ENCODE results near the gene TAF11L5.
"Not testable (repeated sequence)": the region's sequence is repeated elsewhere in the genome, so short reads cannot be mapped to it uniquely, and the experiment has no call there.

TAF11L5 gene

DNA sequence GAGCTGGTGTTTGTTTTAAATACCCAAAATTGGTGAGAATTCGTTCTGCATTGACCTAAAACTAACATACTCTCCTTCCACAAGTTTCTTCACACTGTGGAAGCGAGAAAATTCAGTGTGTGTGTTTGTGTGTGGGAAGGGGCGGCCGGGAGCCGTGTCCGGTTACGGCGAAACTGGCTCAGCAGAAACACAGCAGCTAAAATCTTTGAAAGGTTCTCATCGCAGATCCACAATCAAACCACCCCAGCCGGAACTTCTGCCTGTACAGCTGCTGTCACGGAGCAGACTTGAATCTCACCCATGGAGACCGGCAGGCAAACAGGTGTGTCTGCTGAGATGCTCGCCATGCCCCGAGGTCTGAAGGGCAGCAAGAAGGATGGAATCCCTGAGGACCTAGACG, at the start of gene TAF11L5:
Gene TAF11L5, plus strand, starts transcription at position 301 of the 400 bp plus-strand sequence.
- not testable (repeated sequence) for DNase-seq (ENCODE audit: low read depth in 2 of 3, low spot score in 2 of 3)

DNA sequence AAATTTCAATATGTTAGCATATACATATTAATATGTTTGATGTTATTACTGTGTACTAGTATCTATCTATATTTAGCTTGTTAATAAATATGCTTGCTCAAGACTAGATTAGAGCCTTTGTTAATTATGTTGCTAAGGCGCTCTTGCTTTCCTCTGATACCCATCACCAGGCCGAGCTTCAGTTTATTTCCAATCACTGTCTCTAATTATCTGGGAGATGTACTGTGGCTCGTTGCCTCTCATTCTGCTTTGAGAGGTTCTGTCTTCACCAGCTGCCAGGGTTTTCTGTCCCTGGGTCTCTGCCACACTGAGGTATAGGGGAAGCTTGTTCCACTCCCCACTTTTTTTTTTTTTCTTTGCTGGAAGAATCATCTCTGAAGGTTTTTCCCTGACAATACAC, 48.0 kb upstream of the TAF11L5 start:
- no peak for DNase-seq (ENCODE audit: low read depth in 2 of 3, low spot score in 2 of 3)

DNA sequence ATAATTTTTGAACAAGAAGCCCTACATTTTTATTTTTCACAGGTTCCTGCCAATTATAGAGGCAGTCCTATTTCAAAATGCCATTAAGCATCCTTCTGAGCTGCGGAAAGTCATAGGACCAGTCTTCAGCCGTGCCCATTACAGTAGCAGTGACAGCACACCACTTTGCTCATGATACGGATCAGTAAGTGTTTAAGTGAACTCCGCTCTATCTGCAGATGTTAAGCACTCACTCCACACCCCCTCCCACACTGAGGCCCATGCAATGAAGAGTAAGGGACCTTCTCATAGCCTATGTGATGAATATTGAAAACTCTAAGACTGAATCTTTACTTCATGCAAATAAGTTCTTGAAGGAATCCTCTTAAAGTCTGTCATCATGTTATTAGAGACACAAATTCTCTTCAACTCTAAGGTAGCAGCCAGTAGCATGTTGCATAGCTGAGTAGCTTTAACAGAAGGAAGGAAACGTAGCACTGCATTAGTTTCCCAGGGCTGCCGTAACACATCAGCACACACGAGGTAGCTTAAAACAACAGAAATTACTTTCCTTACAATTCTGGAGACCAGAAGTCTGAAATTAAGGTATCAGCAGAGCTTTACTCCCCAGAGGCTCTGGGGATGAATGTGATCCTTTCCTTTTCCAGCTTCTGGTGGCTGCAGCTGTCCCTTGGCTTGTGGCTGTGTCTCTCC, 47.3 kb upstream of the TAF11L5 start:
- DNase-seq (ENCODE audit: low read depth in 2 of 3, low spot score in 2 of 3) = no peak

DNA sequence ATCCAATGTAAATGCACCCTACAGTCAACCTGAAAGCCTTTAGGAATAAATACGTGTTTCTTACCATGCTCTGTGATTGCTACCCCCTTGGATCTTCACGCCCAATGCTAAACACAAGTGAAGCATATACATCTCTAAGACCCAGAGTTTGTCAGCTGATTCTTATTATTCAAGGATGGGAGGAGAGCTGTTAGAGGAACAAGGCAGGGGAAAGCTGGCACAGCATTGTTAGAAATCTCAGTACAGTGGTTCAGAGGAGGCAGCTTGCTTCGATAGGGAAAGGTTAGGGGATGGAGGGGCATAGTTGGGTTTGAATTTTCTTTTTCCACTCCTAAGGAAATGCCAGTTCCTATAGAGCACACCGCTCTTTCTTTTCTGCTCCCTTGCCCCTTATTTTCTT, 43.7 kb upstream of the TAF11L5 start:
- DNase-seq (ENCODE audit: low read depth in 2 of 3, low spot score in 2 of 3) = no peak

- no peak for DNase-seq (ENCODE audit: low read depth in 2 of 3, low spot score in 2 of 3)
These were observed 42.2 kb upstream of the TAF11L5 start for GRCh38 chr5:17482790-17483189.

DNA sequence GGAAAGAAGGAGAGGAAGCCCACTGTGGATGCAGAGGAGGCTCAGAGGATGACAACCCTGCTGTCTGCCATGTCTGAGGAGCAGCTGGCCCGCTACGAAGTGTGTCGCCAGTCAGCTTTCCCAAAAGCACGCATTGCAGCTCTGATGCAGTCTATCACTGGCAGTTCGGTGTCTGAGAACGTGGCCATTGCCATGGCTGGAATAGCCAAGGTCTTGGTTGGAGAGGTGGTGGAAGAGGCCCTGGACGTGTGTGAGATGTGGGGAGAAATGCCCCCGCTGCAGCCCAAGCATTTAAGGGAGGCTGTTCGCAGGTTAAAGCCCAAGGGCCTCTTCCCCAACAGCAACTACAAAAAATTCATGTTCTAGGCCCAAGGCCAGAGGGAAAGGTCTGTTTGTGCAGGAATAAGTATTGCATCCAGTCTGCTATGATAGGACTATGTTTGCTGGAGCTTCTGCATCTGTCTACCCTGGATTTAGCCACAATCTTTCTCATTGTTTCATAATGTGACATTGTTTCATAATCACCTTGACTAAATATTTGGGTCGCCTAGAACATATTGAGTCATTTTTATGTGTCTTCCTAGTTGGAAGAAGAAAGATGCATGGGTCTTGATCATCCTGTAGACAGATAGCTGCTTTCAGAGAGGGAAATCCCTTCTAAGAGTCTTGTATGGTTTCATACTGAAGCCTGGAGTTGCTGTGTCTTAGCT, 38.4 kb upstream of the TAF11L5 start:
- not testable (repeated sequence) for DNase-seq (ENCODE audit: low read depth in 2 of 3, low spot score in 2 of 3)

DNA sequence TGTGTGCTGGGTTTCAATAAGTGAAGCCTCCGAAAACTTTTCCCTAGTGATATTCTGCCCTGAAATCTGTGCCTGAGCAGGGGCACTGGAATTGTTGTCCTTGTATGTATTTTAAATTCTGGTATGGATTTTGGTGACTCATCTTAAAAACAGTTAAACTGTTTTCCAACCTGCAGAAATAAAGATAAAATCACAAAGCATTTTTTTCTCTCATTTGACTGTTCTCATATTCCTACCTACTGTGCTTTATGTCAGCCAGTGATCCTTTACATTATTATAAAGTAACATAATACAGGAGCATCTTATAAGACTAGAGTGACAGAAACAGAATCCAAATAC, 37.9 kb upstream of the TAF11L5 start:
- DNase-seq (ENCODE audit: low read depth in 2 of 3, low spot score in 2 of 3) = no peak

GRCh38 chr5:17491257-17491656, 33.8 kb upstream of the TAF11L5 start:
- DNase-seq (ENCODE audit: low read depth in 2 of 3, low spot score in 2 of 3) = not testable (repeated sequence)

- DNase-seq (ENCODE audit: low read depth in 2 of 3, low spot score in 2 of 3) = no peak
These were observed 32.3 kb upstream of the TAF11L5 start for GRCh38 chr5:17492770-17493169.

DNA sequence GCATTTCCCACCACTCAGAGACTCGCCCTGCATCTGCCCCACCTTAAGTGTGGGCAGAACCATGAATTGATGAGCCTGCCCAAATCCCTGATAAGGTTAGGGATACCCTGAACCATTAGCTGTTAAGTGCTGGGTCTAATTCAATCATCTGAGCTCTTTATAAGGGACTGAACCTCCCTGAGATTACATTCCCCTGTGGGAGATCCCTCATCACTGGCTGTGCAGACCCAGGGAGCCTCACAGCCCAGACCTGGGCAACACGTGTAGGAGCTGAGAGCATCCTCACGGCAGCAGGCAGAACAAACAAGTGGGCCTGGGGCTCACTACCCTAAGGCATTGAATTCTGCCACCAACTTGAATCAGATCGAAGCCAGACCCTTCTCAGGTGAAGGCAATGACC, 27.6 kb upstream of the TAF11L5 start:
- DNase-seq (ENCODE audit: low read depth in 2 of 3, low spot score in 2 of 3) = no peak

DNA sequence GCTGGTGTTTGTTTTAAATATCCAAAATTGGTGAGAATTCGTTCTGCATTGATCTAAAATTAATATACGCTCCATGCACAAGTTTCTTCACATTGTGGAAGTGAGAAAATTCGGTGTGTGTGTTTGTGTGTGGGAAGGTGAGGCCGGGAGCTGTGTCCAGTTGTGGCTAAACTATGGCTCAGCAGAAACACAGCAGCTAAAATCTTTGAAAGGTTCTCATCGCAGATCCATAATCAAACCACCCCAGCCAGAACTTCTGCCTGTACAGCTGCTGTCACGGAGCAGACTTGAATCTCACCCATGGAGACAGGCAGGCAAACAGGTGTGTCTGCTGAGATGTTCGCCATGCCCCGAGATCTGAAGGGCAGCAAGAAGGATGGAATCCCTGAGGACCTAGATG, 27.1 kb upstream of the TAF11L5 start, which contains the start of gene TAF11L2:
Gene TAF11L2, plus strand, starts transcription at position 301 of the 400 bp plus-strand sequence.
- not testable (repeated sequence) for DNase-seq (ENCODE audit: low read depth in 2 of 3, low spot score in 2 of 3)

DNA sequence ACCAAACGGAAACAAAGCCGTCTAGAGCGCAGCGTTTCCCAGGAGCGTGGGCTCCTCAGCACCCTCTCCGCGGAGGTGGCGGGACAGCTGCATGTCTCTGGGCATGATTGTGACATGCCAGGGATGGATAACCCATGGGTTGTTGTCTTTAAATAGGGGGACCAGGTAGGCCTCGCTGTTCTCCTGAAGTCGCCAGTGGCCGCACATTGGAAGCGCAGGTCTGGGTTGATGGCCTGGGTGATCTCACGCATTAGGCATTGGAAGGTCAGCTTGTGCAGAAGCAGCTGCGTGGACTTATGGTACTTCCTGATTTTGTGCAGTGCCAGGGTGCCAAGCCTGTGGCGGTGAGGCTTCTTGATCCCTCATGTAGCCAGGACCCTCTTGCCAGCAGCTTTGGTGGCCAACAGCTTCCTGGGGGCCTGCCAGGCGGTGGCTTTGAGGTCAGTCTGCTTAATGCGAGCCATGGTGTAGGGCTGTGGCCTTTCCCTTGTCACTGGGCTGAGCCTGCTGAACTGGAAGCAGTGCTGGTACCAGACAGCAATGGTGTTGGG, 13.2 kb upstream of the TAF11L5 start:
- no peak for DNase-seq (ENCODE audit: low read depth in 2 of 3, low spot score in 2 of 3)

GRCh38 chr5:17517526-17517925, 7.5 kb upstream of the TAF11L5 start:
- not testable (repeated sequence) for DNase-seq (ENCODE audit: low read depth in 2 of 3, low spot score in 2 of 3)

DNA sequence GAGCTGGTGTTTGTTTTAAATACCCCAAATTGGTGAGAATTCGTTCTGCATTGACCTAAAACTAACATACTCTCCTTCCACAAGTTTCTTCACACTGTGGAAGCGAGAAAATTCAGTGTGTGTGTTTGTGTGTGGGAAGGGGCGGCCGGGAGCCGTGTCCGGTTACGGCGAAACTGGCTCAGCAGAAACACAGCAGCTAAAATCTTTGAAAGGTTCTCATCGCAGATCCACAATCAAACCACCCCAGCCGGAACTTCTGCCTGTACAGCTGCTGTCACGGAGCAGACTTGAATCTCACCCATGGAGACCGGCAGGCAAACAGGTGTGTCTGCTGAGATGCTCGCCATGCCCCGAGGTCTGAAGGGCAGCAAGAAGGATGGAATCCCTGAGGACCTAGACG, 7.0 kb upstream of the TAF11L5 start, which contains the start of gene TAF11L3:
Gene TAF11L3, plus strand, starts transcription at position 301 of the 400 bp plus-strand sequence.
- DNase-seq (ENCODE audit: low read depth in 2 of 3, low spot score in 2 of 3) = not testable (repeated sequence)

DNA sequence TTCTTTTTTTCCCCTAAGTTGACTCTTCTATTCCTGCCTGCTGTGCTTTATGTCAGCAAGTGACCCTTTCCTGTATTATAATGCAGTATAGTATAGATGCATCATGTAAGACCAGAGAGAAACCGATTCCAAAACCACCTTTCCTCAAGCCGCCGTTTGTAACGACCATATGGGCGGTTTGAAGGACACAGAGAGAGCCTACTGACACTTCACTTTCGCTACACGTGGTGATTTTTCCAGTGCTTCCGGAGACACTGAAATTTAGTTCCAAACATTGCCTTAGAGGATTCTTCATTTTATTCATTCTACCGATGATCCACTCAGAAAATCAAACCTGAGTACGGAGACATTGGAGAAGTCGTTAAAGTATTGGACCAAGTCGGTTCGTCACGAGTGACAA, 5.5 kb upstream of the TAF11L5 start:
- DNase-seq (ENCODE audit: low read depth in 2 of 3, low spot score in 2 of 3) = not testable (repeated sequence)

DNA sequence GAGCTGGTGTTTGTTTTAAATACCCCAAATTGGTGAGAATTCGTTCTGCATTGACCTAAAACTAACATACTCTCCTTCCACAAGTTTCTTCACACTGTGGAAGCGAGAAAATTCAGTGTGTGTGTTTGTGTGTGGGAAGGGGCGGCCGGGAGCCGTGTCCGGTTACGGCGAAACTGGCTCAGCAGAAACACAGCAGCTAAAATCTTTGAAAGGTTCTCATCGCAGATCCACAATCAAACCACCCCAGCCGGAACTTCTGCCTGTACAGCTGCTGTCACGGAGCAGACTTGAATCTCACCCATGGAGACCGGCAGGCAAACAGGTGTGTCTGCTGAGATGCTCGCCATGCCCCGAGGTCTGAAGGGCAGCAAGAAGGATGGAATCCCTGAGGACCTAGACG, 3.5 kb upstream of the TAF11L5 start, which contains the start of gene TAF11L4:
Gene TAF11L4, plus strand, starts transcription at position 301 of the 400 bp plus-strand sequence.
- DNase-seq (ENCODE audit: low read depth in 2 of 3, low spot score in 2 of 3) = not testable (repeated sequence)

- peak in 1 of 3 experiments; percentile 6 for DNase-seq (ENCODE audit: low read depth in 2 of 3, low spot score in 2 of 3)
These were observed 1.5 kb downstream of the TAF11L5 start for GRCh38 chr5:17526504-17526903.

- DNase-seq (ENCODE audit: low read depth in 2 of 3, low spot score in 2 of 3) = not testable (repeated sequence)
These were observed 3.3 kb downstream of the TAF11L5 start, which contains the start of gene TAF11L6 for GRCh38 chr5:17528369-17528768. TSS of gene TAF11L6 (plus strand) at chr5:17528669.
